Nephron progenitor cell (in vitro differentiated cells): ENCODE data around the gene THOC2.
A peak's percentile ranks its signal among the peaks of the same experiment; 100 is the strongest.
"Not testable (repeated sequence)": the region's sequence is repeated elsewhere in the genome, so short reads cannot be mapped to it uniquely, and the experiment has no call there.

Source experiments
- DNase-seq: peaks from one replicate; pipeline ENCODE4 v3.0.0; 2021
- H3K27ac Mint-ChIP-seq: 2 replicates; pipeline ENCODE4 v1.8.0; 2021; ENCODE audit warnings: mild to moderate bottlenecking, moderate library complexity, mixed read lengths
- H3K27me3 Mint-ChIP-seq: 2 replicates; pipeline ENCODE4 v1.8.0; 2021; ENCODE audit warnings: mild to moderate bottlenecking, low read depth, mixed read lengths; ENCODE audit not compliant: poor library complexity
- H3K36me3 Mint-ChIP-seq: 2 replicates; pipeline ENCODE4 v1.8.0; 2021; ENCODE audit warnings: low read depth, mixed read lengths
- H3K4me1 Mint-ChIP-seq: 2 replicates; pipeline ENCODE4 v1.8.0; 2021; ENCODE audit warnings: mixed read lengths
- H3K4me3 Mint-ChIP-seq: 2 replicates; pipeline ENCODE4 v1.8.0; 2021; ENCODE audit warnings: mild to moderate bottlenecking, moderate library complexity, mixed read lengths
- H3K9me3 Mint-ChIP-seq: 2 replicates; pipeline ENCODE4 v1.8.0; 2021; ENCODE audit warnings: mild to moderate bottlenecking, moderate library complexity, mixed read lengths
- TF ChIP-seq, protein P1 (sequence below): fragments of 200-600 bp; sonication (generic); IDR thresholded peaks from 2 replicates; pipeline ENCODE4 v1.5.0; 2021; ENCODE audit warnings: antibody characterized with exemption

THOC2 gene, protein sequence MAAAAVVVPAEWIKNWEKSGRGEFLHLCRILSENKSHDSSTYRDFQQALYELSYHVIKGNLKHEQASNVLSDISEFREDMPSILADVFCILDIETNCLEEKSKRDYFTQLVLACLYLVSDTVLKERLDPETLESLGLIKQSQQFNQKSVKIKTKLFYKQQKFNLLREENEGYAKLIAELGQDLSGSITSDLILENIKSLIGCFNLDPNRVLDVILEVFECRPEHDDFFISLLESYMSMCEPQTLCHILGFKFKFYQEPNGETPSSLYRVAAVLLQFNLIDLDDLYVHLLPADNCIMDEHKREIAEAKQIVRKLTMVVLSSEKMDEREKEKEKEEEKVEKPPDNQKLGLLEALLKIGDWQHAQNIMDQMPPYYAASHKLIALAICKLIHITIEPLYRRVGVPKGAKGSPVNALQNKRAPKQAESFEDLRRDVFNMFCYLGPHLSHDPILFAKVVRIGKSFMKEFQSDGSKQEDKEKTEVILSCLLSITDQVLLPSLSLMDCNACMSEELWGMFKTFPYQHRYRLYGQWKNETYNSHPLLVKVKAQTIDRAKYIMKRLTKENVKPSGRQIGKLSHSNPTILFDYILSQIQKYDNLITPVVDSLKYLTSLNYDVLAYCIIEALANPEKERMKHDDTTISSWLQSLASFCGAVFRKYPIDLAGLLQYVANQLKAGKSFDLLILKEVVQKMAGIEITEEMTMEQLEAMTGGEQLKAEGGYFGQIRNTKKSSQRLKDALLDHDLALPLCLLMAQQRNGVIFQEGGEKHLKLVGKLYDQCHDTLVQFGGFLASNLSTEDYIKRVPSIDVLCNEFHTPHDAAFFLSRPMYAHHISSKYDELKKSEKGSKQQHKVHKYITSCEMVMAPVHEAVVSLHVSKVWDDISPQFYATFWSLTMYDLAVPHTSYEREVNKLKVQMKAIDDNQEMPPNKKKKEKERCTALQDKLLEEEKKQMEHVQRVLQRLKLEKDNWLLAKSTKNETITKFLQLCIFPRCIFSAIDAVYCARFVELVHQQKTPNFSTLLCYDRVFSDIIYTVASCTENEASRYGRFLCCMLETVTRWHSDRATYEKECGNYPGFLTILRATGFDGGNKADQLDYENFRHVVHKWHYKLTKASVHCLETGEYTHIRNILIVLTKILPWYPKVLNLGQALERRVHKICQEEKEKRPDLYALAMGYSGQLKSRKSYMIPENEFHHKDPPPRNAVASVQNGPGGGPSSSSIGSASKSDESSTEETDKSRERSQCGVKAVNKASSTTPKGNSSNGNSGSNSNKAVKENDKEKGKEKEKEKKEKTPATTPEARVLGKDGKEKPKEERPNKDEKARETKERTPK (N-terminal part only)

DNA sequence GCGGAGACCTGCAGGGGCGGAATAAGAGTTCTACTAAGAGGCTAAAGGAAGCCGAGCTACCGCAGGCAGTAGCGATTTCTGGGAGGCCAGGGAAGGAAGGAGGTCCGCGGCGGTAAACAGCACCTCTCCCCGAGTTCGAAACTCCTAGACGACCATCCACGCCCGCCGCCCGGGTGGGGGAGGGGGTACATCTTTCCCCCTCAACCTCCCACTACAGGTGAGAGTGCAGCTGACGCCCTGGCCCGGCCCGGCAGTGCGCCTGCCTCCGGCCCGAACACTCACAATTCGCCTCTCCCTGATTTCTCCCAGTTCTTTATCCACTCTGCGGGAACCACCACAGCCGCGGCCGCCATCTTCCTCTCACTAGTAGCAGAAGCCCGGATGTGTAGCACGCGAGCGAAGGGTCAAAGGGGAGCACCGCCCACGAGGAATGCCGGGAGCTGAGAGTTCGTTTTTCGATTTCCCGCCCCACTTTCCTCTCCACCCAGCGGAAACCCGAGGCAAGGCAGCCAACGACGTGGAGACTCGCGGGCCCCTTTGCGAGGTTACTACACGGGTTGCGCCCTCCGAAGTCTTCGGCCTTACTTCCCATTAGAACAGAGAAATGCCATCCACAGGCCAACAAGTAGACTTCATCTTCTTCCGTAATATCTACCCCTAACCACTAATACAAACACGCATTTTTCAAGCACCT is at the start of gene THOC2:
Gene THOC2, minus strand, starts transcription at position 383 of the 694 bp plus-strand sequence. Its CDS starts 30 bp downstream, at position 353.
- Mint-ChIP-seq H3K27ac (peak within 1 kb of the TSS; percentile 97), H3K36me3 (peaks cover 11% of the 10 kb centered on the region), H3K27me3 (peaks cover 5% of the 10 kb centered on the region), H3K4me1 (peaks cover 24% of the 10 kb centered on the region), H3K9me3 (peaks cover 54% of the 10 kb centered on the region), H3K4me3 (peak within 1 kb of the TSS; percentile 93)
- TF ChIP-seq, protein P1, sequence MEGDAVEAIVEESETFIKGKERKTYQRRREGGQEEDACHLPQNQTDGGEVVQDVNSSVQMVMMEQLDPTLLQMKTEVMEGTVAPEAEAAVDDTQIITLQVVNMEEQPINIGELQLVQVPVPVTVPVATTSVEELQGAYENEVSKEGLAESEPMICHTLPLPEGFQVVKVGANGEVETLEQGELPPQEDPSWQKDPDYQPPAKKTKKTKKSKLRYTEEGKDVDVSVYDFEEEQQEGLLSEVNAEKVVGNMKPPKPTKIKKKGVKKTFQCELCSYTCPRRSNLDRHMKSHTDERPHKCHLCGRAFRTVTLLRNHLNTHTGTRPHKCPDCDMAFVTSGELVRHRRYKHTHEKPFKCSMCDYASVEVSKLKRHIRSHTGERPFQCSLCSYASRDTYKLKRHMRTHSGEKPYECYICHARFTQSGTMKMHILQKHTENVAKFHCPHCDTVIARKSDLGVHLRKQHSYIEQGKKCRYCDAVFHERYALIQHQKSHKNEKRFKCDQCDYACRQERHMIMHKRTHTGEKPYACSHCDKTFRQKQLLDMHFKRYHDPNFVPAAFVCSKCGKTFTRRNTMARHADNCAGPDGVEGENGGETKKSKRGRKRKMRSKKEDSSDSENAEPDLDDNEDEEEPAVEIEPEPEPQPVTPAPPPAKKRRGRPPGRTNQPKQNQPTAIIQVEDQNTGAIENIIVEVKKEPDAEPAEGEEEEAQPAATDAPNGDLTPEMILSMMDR, result peak; percentile 11
- DNase-seq, result peak; percentile 70

DNA sequence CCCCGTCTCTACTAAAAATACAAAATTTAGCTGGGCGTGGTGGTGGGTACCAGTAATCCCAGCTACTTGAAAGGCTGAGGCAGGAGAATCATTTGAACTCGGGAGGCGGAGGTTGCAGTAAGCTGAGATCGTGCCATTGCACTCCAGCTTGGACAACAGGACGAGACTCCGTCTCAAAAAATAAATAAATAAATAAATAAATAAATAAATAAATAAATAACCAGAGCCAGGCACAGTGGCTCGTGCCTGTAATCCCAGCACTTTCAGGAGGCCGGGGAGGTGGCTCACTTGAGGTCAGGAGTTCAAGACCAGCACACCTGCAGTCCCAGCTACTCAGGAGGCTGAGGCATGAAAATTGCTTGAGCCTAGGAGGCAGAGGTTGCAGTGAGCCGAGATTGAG is 48.9 kb upstream of the THOC2 start:
- H3K4me3 Mint-ChIP-seq, H3K27me3 Mint-ChIP-seq, H3K27ac Mint-ChIP-seq, H3K36me3 Mint-ChIP-seq, DNase-seq: not testable (repeated sequence)
- H3K4me1 Mint-ChIP-seq, result peaks cover 12% of the 10 kb centered on the region
- peaks cover 44% of the 10 kb centered on the region for H3K9me3 Mint-ChIP-seq

DNA sequence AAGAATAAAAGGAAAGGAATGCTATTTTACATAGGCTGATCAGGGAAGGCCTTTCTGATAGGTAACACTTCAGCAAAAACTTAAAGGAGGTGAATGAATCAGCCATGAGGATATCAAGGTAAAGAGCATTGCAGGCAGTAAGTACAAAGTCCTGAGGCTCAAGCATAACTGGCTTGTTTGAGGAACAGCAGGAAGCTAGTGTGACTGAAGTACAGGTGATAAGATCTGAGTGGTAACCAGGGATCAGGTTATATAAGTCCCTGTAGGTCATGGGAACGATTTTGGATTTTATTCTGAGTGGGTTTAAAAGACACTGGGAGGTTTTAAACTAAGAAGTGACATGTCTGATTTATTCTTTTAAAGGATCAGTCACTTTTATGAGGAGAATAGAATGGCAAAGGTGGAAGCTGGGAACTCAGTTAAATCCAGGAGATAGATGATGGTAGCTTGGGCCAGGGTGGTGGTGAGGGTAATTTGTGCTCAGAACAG is 47.1 kb upstream of the THOC2 start:
- Mint-ChIP-seq H3K27me3 (no peaks in the 10 kb centered on the region), H3K36me3 (no peaks in the 10 kb centered on the region), H3K4me3 (no peak overlapping the region), H3K4me1 (peaks cover 12% of the 10 kb centered on the region), H3K9me3 (peaks cover 33% of the 10 kb centered on the region), H3K27ac (peak overlapping the region; percentile 64)
- no peak for DNase-seq
- TF ChIP-seq, protein P1, result no peak

DNA sequence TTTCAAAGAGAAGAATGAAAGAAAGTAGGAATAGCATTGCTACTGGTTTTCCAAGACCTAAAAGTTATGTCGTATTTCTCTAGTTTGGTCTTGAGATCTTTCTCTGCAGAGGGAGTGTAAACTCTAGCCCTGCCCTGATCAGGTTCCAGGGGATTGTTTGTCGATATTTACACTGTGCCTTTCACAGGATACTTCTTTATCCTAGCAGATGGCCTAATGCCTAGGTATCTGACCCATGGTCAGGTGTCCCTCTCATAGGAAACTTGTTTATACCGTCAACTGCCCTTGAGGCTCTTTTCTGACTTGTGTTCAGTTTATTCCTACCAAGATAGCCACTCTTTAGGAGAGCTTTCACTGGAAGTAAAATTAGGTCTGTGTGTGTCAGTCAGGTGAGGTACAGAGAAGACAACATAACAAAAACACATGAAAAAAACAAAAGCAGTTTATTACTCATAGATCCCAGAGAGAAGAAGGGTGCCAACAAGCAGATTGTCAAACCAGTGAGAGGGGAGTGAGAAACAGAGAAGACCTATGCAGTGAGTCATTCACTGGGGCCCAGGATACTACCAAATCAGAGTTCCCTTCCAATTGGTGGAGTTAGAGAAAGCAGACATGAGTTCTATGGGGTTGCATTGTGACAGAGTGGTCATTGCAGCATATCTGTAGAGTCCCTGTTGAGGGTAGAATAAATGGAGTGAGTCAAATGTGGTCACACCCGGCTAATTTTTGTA is 40.6 kb upstream of the THOC2 start:
- DNase-seq, result no peak
- Mint-ChIP-seq H3K4me3 (no peak overlapping the region), H3K36me3 (no peaks in the 10 kb centered on the region), H3K27ac (no peak overlapping the region), H3K9me3 (peaks cover 51% of the 10 kb centered on the region), H3K4me1 (peaks cover 5% of the 10 kb centered on the region), H3K27me3 (no peaks in the 10 kb centered on the region)
- TF ChIP-seq, protein P1, result no peak

DNA sequence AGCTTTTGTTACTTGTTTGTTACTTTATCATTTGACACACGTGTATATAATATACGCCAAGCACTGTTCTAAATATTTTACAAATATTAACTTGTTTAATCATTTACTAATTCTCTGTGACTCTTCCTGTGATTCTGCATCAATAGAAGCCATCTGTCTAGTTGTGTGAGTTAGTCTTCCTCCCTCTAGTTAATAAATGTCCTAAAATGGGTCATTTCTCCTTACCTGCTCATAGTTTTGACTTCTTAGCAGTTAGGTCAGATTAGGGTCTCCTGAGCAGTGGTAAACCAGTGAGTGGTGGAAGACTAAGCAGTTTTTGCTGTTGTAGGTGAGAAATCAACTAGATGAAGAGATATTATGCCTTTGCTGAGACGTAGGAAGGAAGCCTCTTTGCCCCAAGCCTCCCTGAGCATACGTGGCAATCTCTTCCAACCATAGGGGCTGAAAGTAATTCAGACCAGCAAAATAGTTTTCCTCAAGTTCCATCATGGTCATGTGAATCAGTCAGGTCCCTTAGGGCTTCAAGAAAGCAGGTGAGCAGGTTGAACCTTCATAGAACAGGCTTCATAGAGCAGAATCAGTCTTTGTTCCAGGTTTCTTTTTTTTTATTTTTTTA is 38.7 kb upstream of the THOC2 start:
- peaks cover 5% of the 10 kb centered on the region for H3K4me1 Mint-ChIP-seq

More for the DNA sequence above, 38.7 kb upstream of the THOC2 start:
- Mint-ChIP-seq H3K9me3 (peaks cover 39% of the 10 kb centered on the region), H3K27me3 (no peaks in the 10 kb centered on the region), H3K27ac (no peak overlapping the region), H3K36me3 (no peaks in the 10 kb centered on the region), H3K4me3 (no peak overlapping the region)
- DNase-seq, result no peak
- TF ChIP-seq, protein P1, result no peak
